Omental fat pad (tissue), 4 donors: ENCODE results near the gene HOXB2. TPM values are rescaled to one million over a fixed set of nuclear protein-coding genes. Genes with fewer than 3 reads are reported as not detected.
"Not testable (repeated sequence)": the region's sequence is repeated elsewhere in the genome, so short reads cannot be mapped to it uniquely, and the experiment has no call there.

ENCODE experiments used
- ATAC-seq: fragments of 150-250 bp; one replicate; pipeline ENCODE4 v1.9.1; 2016; ENCODE audit warnings: mild to moderate bottlenecking, moderate library complexity; ENCODE audit not compliant: low FRiP score
- DNase-seq: peaks from one replicate; pipeline ENCODE4 v3.0.0-alpha.2; 2019; ENCODE audit warnings: low spot score
- CTCF ChIP-seq, 3 donors: fragments of 450-650 bp; IDR thresholded peaks; one replicate each; pipeline ENCODE4 v1.5.1; 2016 to 2017; ENCODE audit warnings: antibody characterized with exemption in 3 of 3, mild to moderate bottlenecking in 3 of 3, moderate library complexity in 2 of 3
- total RNA-seq, 4 donors: library from RNA; depleted of rRNA; stranded (reverse); fragments of >200 nt; gene quantifications; one replicate each; pipeline ENCODE4 v1.1.0, GENCODE V29; 2016

The HOXB2 gene
- total RNA-seq, 4 donors from 2014 or later, result 9.7 to 35.2 (median 16.3) TPM

- ATAC-seq (peak; percentile 17), DNase-seq (no peak)
- no peak for TF ChIP-seq CTCF (IDR thresholded peaks at IDR 0.05)
Observed at GRCh38 chr17:48539177-48539576, 5.7 kb downstream of the HOXB2 start.

- DNase-seq (no peak), ATAC-seq (no peak)
- TF ChIP-seq CTCF (IDR thresholded peaks at IDR 0.05), result no peak
Observed at GRCh38 chr17:48537316-48537715, 7.6 kb downstream of the HOXB2 start.

GRCh38 chr17:48535793-48536559 lies 8.9 kb downstream of the HOXB2 start:
- ATAC-seq, DNase-seq: not testable (repeated sequence)

- no peak for DNase-seq
- ATAC-seq, result no peak
- TF ChIP-seq CTCF (IDR thresholded peaks at IDR 0.05), result no peak
Observed at GRCh38 chr17:48532261-48532660, 12.6 kb downstream of the HOXB2 start.

- no peak for TF ChIP-seq CTCF (IDR thresholded peaks at IDR 0.05)
- DNase-seq (no peak), ATAC-seq (no peak)
Observed at GRCh38 chr17:48530887-48531272, 14.0 kb downstream of the HOXB2 start, which contains the start of gene HOXB1. HOXB1 (minus strand) TSS chr17:48531011; CDS start chr17:48530904, 107 bp downstream.

GRCh38 chr17:48530208-48530886 lies 14.6 kb downstream of the HOXB2 start:
- no peak for ATAC-seq
- no peak for TF ChIP-seq CTCF (IDR thresholded peaks at IDR 0.05)

GRCh38 chr17:48529683-48530009 lies 15.3 kb downstream of the HOXB2 start:
- DNase-seq (no peak), ATAC-seq (no peak)
- no peak for TF ChIP-seq CTCF (IDR thresholded peaks at IDR 0.05)

More at GRCh38 chr17:48530208-48530886, 14.6 kb downstream of the HOXB2 start:
- no peak for DNase-seq
